ACC112 (cell line): ENCODE data around the gene ALOX5.

Experiments used
- H2AFZ ChIP-seq: fragments of 200-600 bp; sonication (generic); one replicate; pipeline ENCODE4 v1.6.0; 2017; ENCODE audit warnings: antibody characterized with exemption, low read length; ENCODE audit not compliant: unreplicated experiment
- H3K27ac ChIP-seq: fragments of 200-600 bp; sonication (generic); 2 replicates; pipeline ENCODE4 v1.5.1; 2014; ENCODE audit warnings: low read depth, mild to moderate bottlenecking, antibody characterized with exemption, low read length, moderate library complexity
- H3K27me3 ChIP-seq: fragments of 200-600 bp; sonication (generic); 2 replicates; pipeline ENCODE4 v1.6.1; 2014; ENCODE audit warnings: mild to moderate bottlenecking, antibody characterized with exemption, low read length, moderate library complexity, mixed read lengths; ENCODE audit not compliant: insufficient read depth
- H3K36me3 ChIP-seq: fragments of 200-600 bp; sonication (generic); 2 replicates; pipeline ENCODE4 v1.6.1; 2016; ENCODE audit warnings: mild to moderate bottlenecking, antibody characterized with exemption, low read length, moderate library complexity, mixed read lengths; ENCODE audit not compliant: insufficient read depth
- H3K4me1 ChIP-seq: fragments of 200-600 bp; sonication (generic); one replicate; pipeline ENCODE4 v1.6.1; 2016; ENCODE audit warnings: low read length, mixed read lengths; ENCODE audit not compliant: insufficient read depth, unreplicated experiment, control insufficient read depth
- H3K4me3 ChIP-seq: fragments of 200-600 bp; sonication (generic); 2 replicates; pipeline ENCODE4 v1.5.1; 2014; ENCODE audit warnings: mild to moderate bottlenecking, low read depth, low read length
- H3K79me2 ChIP-seq: fragments of 200-600 bp; sonication (generic); one replicate; pipeline ENCODE4 v1.6.0; 2016; ENCODE audit warnings: low read length; ENCODE audit not compliant: control insufficient read depth, unreplicated experiment, insufficient read depth

Gene ALOX5

DNA sequence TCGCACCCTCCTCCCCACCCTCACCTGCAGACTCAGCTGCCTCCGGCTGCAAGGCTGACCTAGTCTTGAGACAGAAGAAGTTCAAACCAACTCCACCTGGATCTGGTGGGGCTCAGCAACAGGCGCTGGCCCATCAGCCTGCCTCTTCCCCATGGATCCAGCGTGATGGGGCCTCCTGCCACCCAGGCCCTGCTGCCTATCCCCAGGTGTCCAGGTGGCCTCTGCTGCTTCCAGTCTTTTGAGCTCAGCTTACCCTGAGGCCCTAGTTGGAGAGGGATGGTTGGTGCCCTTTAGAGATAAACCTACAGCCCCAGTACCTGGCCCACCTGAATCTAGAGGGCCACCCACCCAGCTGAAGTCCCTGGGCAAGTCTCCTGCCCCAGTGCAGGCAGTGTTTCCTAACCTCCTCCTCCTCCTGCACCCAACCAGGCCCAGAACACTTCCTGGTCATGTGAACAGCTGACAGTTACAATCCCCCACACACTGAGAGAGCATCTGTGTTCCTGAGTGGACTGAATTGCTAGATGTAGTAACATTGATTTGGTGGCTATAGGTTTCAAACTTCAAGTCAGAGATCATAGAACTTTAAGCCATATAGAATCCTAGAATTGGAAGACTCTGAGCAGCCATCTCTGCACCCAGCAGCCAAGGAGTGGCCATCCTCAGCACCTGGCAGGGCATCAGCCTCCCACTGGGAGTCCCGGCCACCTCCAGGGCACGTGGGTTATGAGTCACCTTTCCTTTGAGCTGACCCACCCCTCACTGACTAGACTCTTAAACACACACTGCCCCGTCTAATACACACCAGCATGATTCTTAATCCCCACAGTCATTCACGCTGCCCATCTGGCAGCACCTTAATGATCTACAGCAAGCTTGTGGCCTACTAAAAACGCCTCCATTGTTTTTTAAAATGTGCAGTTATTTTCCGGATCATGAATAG lies 51.9 kb downstream of the ALOX5 start:
- H3K4me3 ChIP-seq = no peak overlapping the region
- H3K4me1 ChIP-seq = peaks cover 3% of the 10 kb centered on the region
- H3K36me3 ChIP-seq = no peaks in the 10 kb centered on the region
- no peak overlapping the region for H3K27ac ChIP-seq
- no peaks in the 10 kb centered on the region for H3K79me2 ChIP-seq
- H2AFZ ChIP-seq = no peak overlapping the region
- H3K27me3 ChIP-seq = peaks cover 42% of the 10 kb centered on the region

DNA sequence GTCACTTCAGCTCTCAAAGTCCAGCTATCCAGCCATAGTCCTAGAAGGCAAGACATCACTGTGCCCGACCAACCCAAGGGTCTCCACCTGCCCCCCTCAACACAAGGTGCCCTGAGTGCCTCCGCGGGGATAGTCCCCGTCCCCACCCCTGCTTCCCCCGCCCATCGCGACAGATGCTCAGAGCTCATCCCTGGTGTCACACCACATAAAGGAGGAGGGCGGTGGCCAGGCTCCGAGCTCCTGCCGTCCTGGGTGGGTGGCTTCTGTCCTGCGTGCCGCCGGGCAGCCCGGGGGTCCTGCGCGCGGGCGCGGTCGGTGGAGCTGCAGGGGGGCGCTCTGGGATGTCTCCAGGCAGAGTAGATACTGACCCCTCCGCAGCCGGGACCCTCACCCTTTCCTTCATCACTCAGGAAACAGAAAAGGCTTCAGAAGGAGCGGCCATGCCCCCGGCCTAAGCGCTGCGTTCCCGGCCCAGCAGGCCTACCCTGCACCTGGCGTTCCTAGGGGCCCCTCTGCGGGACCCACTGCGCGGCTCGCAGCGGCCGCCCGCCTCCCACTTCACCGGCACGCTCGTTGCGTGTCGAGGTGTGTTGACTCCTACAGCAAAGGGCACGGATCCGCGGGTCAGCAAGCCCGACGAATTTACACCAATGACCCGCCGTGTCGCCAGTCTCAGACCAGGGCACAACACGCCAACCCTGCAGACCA lies 53.4 kb downstream of the ALOX5 start:
- H3K4me3 ChIP-seq = no peak overlapping the region
- no peak overlapping the region for H2AFZ ChIP-seq
- no peaks in the 10 kb centered on the region for H3K4me1 ChIP-seq
- no peak overlapping the region for H3K27ac ChIP-seq
- H3K27me3 ChIP-seq = peaks cover 46% of the 10 kb centered on the region
- no peaks in the 10 kb centered on the region for H3K79me2 ChIP-seq
- no peaks in the 10 kb centered on the region for H3K36me3 ChIP-seq

DNA sequence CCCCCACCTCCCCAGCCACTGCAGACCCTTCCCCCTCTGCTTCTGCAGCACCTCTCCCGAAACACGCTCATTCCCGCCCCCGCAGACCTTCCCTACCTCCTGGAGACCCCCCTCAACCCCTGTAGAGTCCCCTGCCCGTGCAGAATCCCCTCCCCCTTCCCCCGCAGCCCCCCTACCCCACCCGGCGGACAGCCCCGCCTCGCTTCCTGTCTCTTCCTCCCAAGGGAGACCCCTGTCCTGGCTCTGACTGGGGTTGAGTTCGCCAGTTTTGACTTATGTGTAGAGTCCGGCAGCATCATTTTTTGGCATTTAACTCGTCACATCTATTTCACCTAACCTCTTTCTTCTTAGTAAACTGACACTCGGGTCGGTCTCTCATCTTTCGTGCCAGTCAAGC lies 54.0 kb downstream of the ALOX5 start:
- no peak overlapping the region for H2AFZ ChIP-seq
- H3K79me2 ChIP-seq = no peaks in the 10 kb centered on the region
- no peak overlapping the region for H3K4me3 ChIP-seq
- no peaks in the 10 kb centered on the region for H3K4me1 ChIP-seq
- H3K27ac ChIP-seq = no peak overlapping the region
- no peaks in the 10 kb centered on the region for H3K36me3 ChIP-seq
- peaks cover 46% of the 10 kb centered on the region for H3K27me3 ChIP-seq

DNA sequence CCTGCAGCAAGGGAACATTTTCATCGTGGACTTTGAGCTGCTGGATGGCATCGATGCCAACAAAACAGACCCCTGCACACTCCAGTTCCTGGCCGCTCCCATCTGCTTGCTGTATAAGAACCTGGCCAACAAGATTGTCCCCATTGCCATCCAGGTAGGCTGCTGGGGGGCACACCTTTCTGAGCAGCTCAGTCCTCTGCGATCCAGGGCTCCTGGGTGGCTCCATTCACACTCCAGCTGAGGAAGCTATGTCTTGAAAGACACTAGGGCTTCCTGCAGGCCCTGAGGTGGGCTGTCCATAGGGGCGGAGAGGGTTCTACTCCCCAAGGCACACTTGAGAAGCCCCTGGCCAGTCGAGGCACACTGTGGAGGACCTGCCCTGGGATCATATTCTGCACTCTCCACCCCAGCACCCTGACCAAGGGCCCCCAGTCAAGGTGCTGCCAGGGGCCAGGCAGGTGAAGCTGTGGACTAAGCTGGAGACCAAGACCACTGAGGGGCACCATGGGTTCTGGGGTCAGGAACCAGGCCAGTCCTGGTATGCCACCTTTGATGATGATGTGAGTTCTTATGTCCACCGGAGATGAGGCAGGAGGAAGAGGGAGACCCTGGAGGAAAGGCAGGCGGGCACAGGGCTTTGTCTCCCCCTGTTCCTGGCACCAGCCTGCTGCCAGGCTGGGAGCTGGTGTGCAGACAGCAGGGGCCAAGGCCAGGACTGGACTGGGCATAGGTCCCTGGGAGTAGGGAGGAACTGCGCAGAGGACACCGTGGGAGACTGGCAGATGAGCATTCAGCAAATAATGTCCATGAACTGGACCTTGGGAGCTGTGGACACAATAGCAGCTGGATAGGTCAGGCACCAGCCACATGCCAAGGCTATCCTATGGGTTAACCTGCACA lies 54.8 kb downstream of the ALOX5 start:
- Histone ChIP-seq H2AFZ (no peak overlapping the region), H3K4me1 (no peaks in the 10 kb centered on the region), H3K27ac (no peak overlapping the region), H3K27me3 (peaks cover 46% of the 10 kb centered on the region), H3K79me2 (no peaks in the 10 kb centered on the region), H3K36me3 (no peaks in the 10 kb centered on the region), H3K4me3 (no peak overlapping the region)

DNA sequence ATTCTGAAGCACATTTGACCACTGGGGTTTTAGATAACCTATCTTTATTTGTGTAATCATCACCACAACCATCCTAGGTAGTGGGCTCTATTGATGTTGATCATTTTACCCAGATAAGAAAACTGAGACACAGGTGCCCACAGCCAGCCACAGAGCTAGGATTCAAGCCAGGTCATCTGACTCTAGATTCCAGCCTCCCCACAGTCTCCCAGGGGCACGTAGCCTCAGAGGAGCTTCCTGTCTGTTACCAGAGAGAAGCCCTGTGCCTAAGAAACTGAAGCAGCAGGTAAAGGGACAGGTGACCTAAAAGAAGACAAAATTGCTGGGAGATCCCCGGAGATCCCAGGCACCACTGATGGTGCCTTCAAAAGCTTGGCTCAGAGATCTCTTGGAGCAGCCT lies 55.8 kb downstream of the ALOX5 start:
- H3K4me1 ChIP-seq = no peaks in the 10 kb centered on the region
- H3K36me3 ChIP-seq = no peaks in the 10 kb centered on the region

DNA sequence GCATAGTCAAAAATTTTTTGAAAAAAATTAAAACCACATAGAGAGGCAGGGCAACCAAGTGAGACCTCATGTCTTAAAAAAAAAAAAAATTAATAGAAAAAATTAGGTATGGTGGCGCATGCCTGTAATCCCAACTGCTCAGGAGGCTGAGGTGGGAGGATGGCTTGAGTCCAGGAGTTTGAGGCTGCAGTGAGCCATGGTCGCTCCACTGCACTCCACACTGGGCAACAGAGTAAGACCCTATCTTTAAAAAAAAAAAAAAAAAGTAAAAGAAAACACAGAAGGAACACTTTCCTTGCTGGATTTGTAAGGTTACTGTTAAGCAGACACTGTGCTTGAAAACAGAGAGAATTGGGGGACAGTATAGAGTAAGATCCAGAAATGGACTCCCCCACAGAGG lies 58.1 kb downstream of the ALOX5 start:
- H3K79me2 ChIP-seq = no peaks in the 10 kb centered on the region
- no peak overlapping the region for H2AFZ ChIP-seq
- H3K36me3 ChIP-seq = no peaks in the 10 kb centered on the region
- no peak overlapping the region for H3K27ac ChIP-seq
- H3K4me1 ChIP-seq = no peaks in the 10 kb centered on the region
- no peak overlapping the region for H3K4me3 ChIP-seq
- H3K27me3 ChIP-seq = peaks cover 58% of the 10 kb centered on the region

More for the DNA sequence above, 55.8 kb downstream of the ALOX5 start:
- Histone ChIP-seq H3K4me3 (no peak overlapping the region), H3K27me3 (peaks cover 50% of the 10 kb centered on the region), H3K79me2 (no peaks in the 10 kb centered on the region), H3K27ac (no peak overlapping the region), H2AFZ (no peak overlapping the region)

DNA sequence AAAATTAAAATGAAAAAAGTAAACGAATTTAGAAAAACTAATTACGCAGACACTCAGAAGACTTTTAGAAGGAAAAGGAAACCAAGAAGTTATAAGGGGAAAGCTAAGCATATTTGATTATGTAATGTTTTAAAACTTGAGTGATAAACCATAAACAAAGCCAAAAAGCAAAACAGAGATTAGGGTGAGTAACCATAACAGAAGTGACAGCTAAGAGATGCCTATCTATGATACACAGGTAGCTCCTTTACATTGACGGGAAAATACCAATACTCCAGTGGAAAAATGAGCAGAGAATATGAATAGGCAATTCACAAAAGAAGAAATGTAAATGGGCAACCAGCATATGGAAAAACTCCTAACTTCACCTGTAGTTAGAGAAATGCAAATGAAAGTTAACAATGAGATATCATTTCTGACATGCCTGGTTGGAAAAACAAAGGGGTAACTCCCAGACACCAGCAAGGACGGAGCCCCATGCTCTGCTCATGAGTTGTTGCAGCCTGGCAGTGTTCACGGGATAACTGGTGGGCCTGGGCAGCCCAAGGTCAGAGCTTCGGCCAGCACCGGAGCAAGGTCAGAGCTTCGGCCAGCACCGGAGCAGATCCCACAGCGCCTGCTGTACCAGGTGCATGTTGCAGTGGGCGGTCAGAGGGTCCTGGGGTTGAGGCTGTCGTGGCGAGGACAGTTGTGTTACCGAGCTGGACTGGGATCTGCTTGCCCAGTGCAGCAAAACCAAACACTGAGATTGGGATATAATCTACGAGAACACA lies 58.9 kb downstream of the ALOX5 start:
- H2AFZ ChIP-seq = no peak overlapping the region
- H3K36me3 ChIP-seq = no peaks in the 10 kb centered on the region
- peaks cover 58% of the 10 kb centered on the region for H3K27me3 ChIP-seq
- H3K79me2 ChIP-seq = no peaks in the 10 kb centered on the region
- no peaks in the 10 kb centered on the region for H3K4me1 ChIP-seq
- H3K27ac ChIP-seq = no peak overlapping the region
- no peak overlapping the region for H3K4me3 ChIP-seq

DNA sequence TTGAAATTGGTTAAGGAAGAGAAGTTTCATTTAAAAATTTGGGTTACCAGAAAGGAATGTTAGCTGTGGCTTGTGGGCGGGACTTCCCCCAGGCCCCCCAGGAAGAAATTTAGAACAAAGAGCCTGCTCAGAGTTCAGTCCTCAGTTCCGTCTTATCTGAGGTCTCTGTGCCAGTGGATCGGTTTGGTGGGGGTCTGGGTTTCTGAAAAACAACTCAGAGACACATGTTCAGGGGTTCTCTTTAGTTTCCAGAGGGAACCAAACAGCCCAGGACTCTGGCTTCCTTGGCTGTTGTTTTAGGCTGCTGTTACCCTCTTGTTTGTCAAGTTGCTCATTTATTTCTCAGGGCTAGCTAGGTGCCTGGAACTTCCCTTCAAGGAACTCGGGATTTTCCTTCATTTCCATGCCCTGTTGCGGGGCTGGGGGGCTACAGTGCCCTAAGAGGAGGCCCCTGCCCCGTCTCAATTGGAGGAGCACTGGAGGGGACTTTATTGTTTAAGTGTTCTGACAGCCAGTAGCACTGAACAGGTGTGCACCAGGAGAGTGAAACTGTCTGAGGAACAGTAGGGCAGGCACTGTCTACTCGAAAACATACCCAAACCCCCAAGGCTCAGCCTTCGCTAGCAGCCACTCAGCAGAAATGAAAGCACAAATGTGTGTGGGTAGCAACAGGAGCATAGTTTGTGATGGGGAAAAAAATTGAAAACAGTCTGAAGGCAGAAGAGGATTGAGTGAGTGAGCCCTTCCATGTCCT lies 59.9 kb downstream of the ALOX5 start:
- Histone ChIP-seq H3K27me3 (peaks cover 58% of the 10 kb centered on the region), H3K36me3 (no peaks in the 10 kb centered on the region), H3K4me3 (no peak overlapping the region), H3K27ac (no peak overlapping the region), H3K79me2 (no peaks in the 10 kb centered on the region), H3K4me1 (no peaks in the 10 kb centered on the region), H2AFZ (no peak overlapping the region)

DNA sequence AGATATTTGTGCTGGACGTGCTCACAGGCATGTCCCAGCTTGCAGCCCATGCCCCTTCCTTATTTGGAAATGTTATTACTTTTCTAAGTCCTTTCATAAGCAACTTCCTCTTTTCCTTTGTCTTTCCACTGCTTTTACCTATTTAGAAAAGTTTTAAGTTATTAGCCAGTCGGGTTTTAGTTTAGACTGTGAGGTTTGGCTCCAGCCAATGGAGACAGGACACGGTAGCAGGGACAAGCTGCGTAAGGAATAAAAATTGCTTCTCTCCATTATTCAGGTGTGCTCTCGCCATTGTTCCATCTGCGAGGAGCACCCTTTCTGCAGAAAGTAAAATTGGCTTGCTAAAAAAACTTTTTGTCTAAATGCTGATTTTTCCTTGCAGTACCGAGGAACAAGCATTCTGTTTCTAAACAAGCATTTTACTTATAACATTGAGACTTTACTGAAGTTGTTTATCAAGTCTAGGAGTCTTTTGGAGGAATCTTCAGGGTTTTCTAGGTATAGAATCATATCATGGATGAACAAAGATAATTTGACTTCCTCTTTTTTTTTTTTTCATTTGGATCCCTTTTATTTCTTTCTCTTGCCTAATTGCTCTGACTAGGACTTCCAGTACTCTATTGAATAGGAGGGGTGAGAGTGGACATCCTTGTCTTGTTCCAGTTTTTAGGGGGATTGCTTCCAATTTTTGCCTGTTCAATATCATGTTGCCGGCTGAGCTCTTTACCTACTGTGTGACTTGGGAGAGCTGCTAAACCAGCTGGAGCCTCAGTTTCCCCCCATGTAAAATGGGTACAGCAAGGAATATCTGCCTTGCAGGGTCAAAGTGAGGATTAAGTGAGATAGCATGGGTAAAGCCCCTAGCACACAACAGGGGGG lies 63.8 kb downstream of the ALOX5 start:
- H3K4me3 ChIP-seq = no peak overlapping the region
- H3K4me1 ChIP-seq = no peaks in the 10 kb centered on the region
- H3K27ac ChIP-seq = no peak overlapping the region
- no peak overlapping the region for H2AFZ ChIP-seq
- H3K27me3 ChIP-seq = peaks cover 53% of the 10 kb centered on the region
- H3K79me2 ChIP-seq = no peaks in the 10 kb centered on the region
- H3K36me3 ChIP-seq = no peaks in the 10 kb centered on the region
